GM08714 (cell line): ENCODE results near the gene PRTG.

Experiments used
- H3K4me3 ChIP-seq: fragments of 200-500 bp; sonication (Bioruptor generic); 2 replicates; pipeline ENCODE4 v1.5.1; 2014; ENCODE audit warnings: mild to moderate bottlenecking, low read length, inconsistent platforms
- ZNF274 ChIP-seq: IDR thresholded peaks from 2 replicates; pipeline ENCODE4 v1.6.1; 2012; ENCODE audit warnings: mild to moderate bottlenecking, low read depth, low read length

Gene PRTG

DNA sequence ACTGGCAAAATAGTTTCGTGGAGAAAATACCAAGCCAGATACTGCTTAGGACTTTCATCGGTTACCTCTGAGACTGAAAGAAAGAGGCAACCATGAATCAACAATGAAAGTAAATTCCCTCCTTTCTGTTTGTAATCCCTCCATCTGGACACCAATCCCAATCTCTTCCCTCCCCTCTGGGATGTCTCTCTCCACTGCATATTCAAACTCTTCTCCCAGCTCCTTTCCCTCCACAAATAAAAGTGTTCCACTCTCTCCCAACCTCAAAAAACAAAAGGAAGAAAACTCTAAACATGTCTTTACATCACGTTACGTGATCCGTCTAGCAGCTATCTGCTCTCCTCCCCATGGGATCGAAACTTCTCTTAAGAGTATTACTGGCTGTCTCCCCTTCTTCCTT lies 55.2 kb downstream of the PRTG start:
- no peak overlapping the region for H3K4me3 ChIP-seq

DNA sequence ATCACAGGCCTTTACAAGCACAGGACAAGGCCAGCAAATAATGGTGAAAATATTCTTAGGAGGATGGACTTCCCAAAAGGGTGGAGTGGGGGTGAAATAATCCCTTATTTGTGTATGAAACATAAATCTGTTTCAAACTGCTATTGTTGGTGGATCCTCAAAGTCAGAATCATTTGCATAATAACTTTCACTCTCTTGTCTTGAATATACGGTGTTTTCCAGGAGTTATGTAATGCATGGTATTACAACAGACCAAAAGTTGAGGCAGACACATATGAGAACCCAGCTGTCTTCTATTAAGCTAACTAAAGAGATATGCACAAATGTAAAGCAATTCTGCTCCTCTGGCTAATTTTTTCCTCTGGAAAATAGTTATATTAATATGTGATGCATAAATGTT lies 57.7 kb downstream of the PRTG start:
- TF ChIP-seq ZNF274 = no peak
- H3K4me3 ChIP-seq = no peak overlapping the region

More for the DNA sequence above, 55.2 kb downstream of the PRTG start:
- no peak for TF ChIP-seq ZNF274

GRCh38 chr15:55683376-55683775 lies 59.6 kb downstream of the PRTG start:
- H3K4me3 ChIP-seq = no peak overlapping the region
- no peak for TF ChIP-seq ZNF274

GRCh38 chr15:55681631-55682030 lies 61.3 kb downstream of the PRTG start:
- no peak overlapping the region for H3K4me3 ChIP-seq
- TF ChIP-seq ZNF274 = no peak

DNA sequence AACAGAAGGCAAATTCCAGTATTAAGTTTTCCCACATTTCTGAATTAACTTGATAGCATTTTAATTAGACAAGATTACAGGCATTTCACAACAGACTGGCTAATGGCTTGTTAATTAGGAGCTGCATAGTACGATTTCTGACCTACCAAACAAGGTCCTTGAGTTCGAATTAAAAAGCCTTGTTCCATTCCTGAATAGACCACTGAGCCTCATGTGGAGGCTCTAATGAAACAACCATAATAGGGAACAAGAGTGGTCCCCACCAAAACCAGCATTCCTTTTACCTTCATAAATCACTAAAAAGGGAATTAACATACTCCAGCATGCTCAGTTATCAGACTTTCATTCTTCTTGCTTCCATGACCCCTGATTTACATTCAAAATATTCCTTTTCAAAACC lies 66.4 kb downstream of the PRTG start:
- no peak overlapping the region for H3K4me3 ChIP-seq
- no peak for TF ChIP-seq ZNF274

DNA sequence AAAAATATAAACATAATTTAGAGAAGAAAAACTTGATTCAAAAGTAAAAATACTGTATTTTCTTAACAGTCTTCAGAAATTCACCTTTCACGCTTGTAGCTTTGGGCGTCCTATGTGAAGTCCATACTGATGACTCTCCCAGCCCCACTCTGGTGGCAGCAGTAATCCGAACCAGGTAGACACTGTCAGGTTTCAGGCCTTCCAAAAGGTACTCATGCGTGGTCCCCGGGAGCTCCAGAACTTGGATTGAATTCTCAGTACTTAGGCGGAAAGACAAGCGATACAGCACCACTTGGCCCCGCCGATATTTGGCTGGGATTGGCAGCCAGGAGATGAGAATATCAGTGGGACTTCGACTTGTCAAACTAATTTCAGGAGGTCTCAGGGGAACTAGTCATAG lies 69.7 kb downstream of the PRTG start:
- no peak for TF ChIP-seq ZNF274
- no peak overlapping the region for H3K4me3 ChIP-seq

GRCh38 chr15:55669270-55669669 lies 73.7 kb downstream of the PRTG start:
- no peak overlapping the region for H3K4me3 ChIP-seq
- TF ChIP-seq ZNF274 = no peak

DNA sequence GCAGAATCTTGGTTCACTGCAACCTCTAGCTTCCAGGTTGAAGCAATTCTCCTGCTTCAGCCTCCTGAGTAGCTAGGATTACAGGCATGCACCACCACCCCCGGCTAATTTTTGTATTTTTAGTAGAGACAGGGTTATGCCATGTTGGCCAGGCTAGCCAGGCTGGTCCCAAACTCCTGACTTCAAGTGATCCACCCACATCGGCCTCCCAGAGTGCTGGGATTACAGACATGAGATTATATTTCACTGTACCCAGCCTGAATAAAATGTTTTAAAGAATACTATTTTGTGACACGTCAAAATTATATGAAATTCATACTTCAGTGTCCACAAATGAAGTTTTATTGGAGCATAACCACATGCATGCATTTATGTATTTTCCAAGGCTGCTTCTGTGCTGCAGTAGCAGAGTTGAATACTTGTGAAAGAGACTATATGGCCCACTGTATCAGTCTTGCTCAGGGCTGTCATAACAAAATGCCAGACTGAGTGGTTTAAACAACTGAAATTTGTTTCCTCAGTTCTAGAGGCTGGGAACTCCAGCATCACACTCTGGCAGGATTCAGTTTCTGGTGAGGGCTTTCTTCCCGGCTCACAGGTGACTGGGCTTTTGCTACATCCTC lies 77.2 kb downstream of the PRTG start:
- no peak for TF ChIP-seq ZNF274
- H3K4me3 ChIP-seq = no peak overlapping the region

GRCh38 chr15:55661428-55661827 lies 81.5 kb downstream of the PRTG start:
- H3K4me3 ChIP-seq = no peak overlapping the region
- no peak for TF ChIP-seq ZNF274

DNA sequence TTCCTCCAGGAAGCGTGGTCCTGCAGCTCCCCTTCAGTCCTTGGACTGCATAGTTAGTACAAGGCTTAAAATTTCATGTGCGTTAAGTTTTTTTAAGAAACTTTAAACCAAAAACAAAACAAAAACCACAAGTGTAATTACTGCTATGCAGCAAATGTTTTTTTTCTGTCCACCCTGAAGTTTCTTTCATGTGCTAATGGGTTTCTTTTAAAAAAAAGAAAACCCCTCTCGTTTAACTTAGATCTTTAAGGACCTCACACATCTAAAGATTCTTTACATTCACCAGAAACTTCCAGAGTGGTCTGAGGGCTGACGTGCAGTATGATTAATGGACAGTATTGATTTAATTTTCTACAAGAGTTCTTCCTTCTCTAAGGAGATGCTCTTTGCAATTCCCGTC lies 82.8 kb downstream of the PRTG start:
- no peak overlapping the region for H3K4me3 ChIP-seq
- no peak for TF ChIP-seq ZNF274

DNA sequence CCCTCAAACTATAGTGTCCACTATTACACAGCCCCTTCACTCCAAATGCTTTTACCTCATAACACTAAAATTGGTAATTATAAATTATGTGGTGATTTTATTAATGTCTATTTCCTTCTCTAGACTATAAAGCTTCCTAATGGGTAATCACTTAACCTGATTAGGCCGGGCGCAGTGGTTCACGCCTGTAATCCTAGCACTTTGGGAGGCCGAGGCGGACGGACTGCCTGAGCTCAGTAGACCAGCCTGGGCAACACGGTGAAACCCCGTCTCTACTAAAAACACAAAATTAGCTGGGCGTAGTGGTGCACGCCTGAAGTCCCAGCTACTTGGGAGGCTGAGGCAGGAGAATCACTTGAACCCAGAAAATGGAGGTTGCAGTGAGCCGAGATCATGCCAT lies 83.5 kb downstream of the PRTG start:
- no peak for TF ChIP-seq ZNF274
- H3K4me3 ChIP-seq = no peak overlapping the region

DNA sequence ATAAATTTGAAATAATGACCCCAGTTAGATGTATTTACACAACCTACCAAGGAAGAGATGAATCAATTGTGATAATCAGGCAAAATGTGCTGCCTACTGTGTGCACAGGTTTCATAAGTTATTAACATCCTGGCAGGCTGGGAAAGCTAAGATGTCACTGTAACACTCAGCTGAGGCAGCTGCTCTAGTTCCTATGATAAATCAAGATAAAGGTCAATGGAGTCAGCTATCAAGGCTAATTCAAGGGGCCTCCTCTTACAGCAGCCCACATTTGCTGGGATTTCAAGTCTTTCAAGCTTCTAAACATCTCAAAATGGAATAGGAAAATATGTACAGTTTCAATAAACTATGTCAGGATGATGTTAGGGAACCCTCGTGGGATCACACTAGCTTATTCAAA lies 84.1 kb downstream of the PRTG start:
- TF ChIP-seq ZNF274 = no peak
- no peak overlapping the region for H3K4me3 ChIP-seq

DNA sequence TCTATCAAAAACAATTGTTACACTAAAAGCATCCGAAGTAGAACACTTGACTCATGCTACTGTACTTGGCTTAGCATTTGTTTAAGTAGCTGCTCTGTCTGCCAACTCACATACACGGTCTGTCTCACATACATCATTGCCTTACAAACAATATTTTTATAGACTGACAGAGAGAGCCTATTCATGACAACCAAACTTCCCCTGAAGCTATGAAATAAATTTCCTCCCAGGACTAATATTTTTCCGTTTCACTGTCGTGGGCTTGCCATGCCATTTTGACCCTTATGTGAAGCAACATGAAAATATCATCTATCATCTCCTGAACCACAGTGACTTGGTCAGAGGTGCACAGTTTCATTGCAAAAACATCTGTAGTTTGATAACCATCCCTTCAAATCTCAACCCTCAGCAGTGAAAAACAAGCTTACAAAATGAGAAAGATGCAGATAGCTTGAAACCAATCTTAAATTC lies 88.4 kb downstream of the PRTG start:
- H3K4me3 ChIP-seq = no peak overlapping the region
- TF ChIP-seq ZNF274 = no peak

GRCh38 chr15:55652909-55653495 lies 90.0 kb downstream of the PRTG start:
- no peak overlapping the region for H3K4me3 ChIP-seq
- no peak for TF ChIP-seq ZNF274

DNA sequence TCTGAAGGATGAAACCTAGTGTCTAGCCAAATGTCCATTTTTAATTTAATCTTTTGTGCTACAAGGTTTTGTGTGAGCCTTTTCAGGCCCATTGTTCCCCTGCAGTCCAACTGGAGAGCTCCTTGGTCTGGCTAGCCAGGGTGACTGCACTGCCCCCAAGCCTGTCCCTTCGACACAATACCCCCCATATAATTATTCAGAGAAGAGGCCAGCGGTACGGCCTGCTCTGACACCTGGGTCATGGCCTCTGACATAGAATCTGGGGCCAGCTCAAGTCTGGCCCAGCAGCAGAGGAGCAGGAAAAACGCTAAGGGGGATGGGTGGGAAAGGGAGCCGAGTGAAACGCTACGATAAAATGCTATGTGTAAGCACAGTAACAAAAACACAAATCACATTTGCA lies 90.6 kb downstream of the PRTG start:
- H3K4me3 ChIP-seq = no peak overlapping the region
- TF ChIP-seq ZNF274 = no peak

DNA sequence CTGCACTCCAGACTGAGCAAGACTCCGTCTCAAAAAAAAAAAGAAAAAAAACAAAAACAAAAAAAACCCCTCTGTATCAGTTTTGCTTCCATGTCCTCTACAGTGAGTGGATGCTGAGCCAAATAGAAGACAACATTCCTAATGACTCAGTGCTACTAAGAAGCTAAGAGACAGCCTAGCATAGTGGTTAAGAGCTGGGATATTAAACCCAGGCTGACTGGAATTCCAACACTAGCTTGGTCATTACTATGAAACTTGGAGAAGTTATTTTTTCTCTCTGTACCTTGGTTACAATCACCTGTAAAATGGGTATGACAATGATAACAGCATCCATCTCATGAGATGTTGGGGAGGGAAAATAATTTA lies 93.9 kb downstream of the PRTG start:
- H3K4me3 ChIP-seq = no peak overlapping the region
- no peak for TF ChIP-seq ZNF274

DNA sequence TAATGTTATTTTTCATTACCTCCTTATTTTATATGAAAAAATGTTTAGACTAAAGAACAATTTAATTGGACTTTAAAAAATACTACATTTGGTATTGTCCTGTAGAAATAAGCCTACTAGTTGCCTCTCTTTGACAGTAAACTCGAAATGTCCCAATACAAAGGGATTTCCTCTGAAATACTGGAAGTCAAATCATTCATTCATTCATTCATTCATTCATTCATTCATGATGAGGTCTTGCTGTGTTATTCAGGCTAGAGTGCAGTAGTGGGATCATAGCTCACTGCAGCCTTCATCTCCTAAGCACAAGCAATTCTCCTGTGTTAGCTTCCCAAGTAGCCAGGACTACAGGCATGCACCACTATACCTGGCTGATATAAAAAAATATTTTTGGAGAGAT lies 104.2 kb downstream of the PRTG start:
- no peak for TF ChIP-seq ZNF274

More for the DNA sequence above, 104.2 kb downstream of the PRTG start:
- no peak overlapping the region for H3K4me3 ChIP-seq
